Sciatic nerve (tissue), 2 donors: Measurements from ENCODE around the gene L3HYPDH. TPM values are rescaled to one million over a fixed set of nuclear protein-coding genes. Genes with fewer than 3 reads are reported as not detected.
A peak's percentile ranks its signal among the peaks of the same experiment; 100 is the strongest.

ENCODE experiments used
- ATAC-seq: fragments of 200-7000 bp; cut with Tn5 transposase; one replicate; pipeline ENCODE4 v1.9.1; 2020; ENCODE audit warnings: mild to moderate bottlenecking, moderate library complexity
- DNase-seq: peaks from one replicate; pipeline ENCODE4 v3.0.0-alpha.2; 2020; ENCODE audit warnings: low spot score
- intact Hi-C: fragments of 100-400 bp; cut with DNase I; formaldehyde crosslinking; loops from one replicate; pipeline ENCODE4 v1.14.2; 2022
- total RNA-seq: library from RNA; stranded (reverse); fragmentation: NEBNext Ultra II Directional; extraction: Animal tissue kit (Norgen Biotek cat#: 25700); gene quantifications from one replicate; pipeline ENCODE4 v1.2.1, GENCODE V29; 2021
- donor health status: DM: no; HTN: no; CAD: no.
- donor health status: DM: no; HTN: no; CAD: no.

The L3HYPDH gene
- total RNA-seq, 1 donor from 2014 or later: 46.1 TPM

DNA sequence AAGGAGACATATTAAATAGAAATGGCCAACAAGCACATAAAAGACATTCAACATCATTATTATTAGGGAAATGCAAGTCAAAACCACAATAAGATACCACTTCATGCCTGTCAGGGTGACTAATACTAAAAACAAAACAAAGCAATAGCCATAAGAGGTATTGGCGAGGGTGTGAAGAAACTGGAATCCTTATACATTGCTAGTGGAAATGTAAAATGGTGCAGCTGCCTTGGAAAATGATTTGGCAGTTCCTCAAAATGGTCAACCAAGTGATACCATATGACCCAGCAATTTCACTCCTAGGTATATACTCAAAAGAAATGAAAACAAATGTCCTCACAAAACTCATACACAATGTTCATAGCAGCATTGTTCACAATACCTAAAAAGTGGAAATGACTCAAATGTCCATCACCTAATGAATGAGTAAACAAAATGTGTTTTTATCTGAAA lies 46.0 kb downstream of the L3HYPDH start:
- intact Hi-C loops: no loop called here
- ATAC-seq: no peak
- no peak for DNase-seq

- intact Hi-C loops: no loop called here
- DNase-seq: no peak
- no peak for ATAC-seq
Observed at GRCh38 chr14:59435987-59436386, 48.2 kb downstream of the L3HYPDH start.

GRCh38 chr14:59435101-59435500 lies 49.1 kb downstream of the L3HYPDH start:
- intact Hi-C loops: no loop called here
- no peak for ATAC-seq
- no peak for DNase-seq

GRCh38 chr14:59429790-59430189 lies 54.4 kb downstream of the L3HYPDH start:
- no peak for DNase-seq
- no peak for ATAC-seq
- intact Hi-C loops: no loop called here

- ATAC-seq (peak; percentile 36), DNase-seq (no peak)
- intact Hi-C loops: no loop called here
Observed at GRCh38 chr14:59428581-59429012, 55.6 kb downstream of the L3HYPDH start.

DNA sequence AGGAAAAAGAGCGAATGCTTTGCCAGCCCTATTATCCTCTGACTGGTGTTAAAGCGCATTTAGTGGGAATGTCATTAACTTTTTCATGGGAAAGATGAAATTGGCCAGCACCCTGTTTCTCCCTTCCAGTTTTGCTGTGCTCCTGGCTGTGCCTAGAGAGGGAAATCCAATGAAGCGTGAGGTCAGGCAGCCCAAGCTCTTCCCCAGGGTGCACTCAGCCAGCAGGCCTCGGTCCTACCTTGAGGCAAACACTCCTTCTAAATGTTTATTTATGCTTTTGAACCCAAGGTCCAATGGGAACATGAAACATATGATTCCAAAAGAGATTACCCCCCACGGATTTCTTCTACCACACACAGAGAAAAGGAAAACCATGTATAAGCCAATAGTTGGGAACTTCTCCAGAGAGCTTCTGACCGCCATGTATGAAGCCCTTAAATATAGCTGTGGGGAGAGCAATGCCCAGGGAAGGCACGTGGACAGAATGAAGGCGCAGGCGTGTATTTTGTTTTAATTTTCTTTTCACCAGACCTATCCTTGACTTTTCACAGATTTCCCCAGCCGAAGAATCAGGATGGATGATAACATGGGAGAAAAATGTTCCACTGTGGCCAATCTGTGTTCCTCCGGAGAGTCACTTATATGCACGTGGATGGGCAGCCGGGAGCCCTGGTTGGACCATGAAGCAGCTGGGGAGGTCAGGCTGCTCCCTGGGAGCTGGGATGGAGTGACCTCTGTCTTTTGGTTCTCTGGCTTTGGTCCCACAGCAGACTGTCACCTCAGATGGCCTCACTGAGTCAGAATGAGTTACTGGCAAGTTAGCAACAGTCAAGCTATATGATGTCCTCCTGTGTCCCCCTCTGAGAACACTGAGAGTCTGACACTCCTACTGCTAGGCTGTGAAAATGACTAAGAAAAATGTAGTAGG lies 56.3 kb downstream of the L3HYPDH start:
- DNase-seq (no peak), ATAC-seq (peak; percentile 66)
- intact Hi-C loops: no loop called here

DNA sequence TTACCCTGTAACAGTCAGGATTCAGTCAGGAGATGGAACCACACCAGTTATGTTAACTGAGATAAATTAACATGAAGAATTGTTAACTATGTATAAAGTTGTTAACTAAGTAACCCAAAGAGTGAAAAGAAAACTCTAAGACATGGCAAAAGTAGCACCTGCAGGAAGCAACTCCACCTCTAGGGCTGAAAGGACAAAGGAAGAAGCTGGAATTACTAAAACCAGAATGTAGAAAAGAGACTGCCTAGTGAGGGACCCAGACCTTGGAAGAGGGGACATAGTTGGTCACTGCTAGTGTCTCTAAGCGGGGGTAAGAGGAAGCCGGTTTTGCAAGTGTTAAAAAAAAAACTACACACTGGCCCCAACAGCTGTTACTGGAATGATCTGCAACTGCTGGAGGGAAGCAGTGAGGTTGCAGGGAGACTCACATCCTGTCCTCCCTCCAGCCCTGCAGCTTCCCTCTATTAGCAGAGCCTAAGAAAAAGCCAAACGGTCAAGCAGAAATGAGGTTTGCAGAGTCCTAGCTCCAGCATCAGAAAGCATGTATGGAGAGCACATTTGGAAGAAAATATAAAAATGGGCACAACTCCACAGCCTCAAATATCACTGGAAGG lies 58.8 kb downstream of the L3HYPDH start:
- ATAC-seq: peak; percentile 37
- no peak for DNase-seq
- intact Hi-C loops: no loop called here

DNA sequence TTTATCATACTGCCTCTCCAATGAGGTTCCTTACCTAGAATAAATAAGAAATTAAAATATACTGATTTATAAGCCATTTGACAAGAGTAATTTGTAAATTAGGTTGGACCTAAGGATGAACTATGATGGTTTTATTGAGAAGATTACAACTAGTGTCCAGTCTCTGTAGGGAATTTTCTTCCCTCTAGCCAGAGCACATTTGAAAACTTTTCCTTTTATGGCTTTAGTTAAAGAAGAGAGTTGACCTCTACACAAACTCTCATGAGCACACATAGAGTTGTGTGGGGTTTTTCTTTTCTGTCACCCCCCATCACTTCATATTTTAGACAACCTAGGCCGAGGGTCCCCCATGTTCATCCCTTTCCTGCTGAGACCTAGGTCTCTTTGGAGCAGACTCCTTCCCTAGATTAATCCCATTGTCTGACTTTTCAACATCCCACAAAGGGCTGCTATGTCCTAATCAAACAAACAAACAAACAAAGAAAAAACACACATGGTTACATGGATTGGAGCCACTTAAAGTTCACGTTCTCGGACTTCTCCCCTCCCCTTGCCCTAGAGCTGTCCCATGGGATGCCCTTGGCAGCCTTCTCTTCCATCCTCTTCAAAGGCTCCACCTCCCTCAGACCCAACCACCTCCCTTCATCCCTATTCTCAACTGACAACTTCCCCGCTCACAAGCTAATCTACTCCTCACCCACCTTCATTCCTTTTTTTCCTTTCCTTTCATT lies 59.7 kb downstream of the L3HYPDH start:
- intact Hi-C loops: no loop called here
- ATAC-seq (peak; percentile 89), DNase-seq (peak; percentile 81)

Other genes starting within 250 kb of the L3HYPDH start
- 6.8 TPM for gene GPR135, start 19.0 kb downstream of the L3HYPDH start, total RNA-seq
- gene JKAMP, start 109 bp upstream of the L3HYPDH start, total RNA-seq: 37.8 TPM
- gene CCDC175, start 92.4 kb upstream of the L3HYPDH start, total RNA-seq: not detected